HG02642 (cell line): ENCODE measurements around the gene SLC25A29.
"Not testable (repeated sequence)": the region's sequence is repeated elsewhere in the genome, so short reads cannot be mapped to it uniquely, and the experiment has no call there.

Experiments used
- ATAC-seq: cut with Tn5 transposase; IDR thresholded peaks from one replicate; pipeline ENCODE4 v1.9.1; 2021; ENCODE audit warnings: mild to moderate bottlenecking; ENCODE audit not compliant: unreplicated experiment, poor library complexity

SLC25A29 gene

DNA sequence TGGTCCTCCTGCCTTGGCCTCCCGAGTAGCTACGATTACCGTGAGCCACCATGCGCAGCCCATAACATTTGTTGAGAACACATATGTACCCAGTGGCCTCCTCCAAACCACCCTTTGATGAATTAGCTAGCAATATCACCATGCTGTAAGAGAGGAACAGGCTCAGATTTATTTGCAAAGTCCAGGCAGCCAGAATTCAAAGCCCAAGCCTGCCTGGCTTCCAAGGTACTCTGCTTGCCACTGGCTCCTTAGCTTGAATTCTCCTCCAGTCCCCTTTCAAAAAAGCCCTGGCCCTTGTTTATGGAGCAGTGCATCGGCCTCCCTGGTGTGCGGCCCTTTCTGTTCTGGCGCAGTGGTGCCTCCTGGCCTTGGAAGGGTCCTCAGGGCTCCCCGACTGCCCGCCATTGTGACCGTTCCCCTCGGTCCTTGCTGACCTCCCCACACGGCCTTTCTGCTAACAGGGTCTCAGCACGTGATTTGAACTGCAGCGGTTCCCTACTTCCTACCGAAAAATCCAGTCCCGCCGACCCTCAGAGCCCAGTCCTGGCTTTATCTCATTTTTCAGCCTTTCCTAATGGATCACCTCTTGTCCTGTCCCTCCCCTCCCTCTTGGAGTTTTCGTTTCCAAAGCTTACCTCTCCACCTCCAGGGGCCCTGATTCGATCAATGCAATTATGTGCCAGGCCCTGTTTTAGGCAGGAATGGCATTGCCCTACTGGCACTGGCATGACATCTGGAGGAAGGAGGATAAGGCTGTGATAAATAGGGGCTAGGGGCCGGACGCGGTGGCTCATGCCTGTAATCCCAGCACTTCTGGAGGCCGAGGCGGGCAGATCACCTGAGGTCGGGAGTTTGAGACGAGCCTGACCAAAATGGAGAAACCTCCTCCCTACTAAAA lies 22.0 kb downstream of the SLC25A29 start:
- ATAC-seq: no peak

- not testable (repeated sequence) for ATAC-seq
Measured at GRCh38 chr14:100283436-100283835, 22.8 kb downstream of the SLC25A29 start.

DNA sequence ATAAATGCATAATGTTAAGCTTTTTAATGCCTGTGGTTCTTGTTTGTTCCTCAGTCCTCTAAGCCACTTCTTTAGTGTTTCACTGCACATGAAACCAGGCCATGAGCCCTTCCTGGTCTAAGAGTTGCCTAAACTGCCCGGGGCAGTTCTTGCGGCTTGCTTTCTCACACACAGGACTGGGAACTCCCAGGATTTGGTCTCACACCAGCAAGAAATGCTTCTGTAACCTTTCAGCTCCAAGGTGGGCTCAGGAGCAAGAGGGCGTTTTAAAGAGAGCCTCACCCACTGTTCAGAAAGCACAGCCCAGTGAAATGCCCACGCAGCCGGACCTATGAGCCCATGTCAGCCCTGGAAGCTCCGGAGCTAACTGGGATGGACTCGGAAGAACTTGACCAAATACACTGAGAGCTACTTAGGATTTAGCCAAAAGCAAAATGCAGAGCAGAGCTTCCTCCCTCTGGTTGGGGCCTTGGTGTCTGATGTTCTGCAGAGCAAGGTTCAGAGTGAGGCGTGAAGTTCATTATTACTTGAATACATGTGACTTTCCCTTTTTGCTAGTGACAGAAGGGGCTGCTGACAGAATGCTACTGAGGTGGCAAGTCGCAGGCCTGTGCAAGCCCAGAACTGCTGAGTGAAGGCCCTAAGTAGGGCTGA lies 23.4 kb downstream of the SLC25A29 start:
- no peak for ATAC-seq

DNA sequence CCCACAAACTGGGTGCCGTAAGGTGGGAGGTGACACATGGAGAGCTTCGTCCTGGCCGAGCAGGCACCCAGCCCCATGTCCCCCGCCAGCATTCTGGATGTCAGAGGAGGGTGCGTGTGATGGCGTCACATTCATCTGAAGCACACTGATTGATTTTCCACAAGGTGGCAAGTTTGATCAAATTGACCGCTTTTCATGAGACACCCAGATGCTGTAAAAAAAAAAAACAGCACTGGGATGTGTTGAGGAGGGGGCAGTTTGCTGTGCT lies 24.2 kb downstream of the SLC25A29 start:
- no peak for ATAC-seq

DNA sequence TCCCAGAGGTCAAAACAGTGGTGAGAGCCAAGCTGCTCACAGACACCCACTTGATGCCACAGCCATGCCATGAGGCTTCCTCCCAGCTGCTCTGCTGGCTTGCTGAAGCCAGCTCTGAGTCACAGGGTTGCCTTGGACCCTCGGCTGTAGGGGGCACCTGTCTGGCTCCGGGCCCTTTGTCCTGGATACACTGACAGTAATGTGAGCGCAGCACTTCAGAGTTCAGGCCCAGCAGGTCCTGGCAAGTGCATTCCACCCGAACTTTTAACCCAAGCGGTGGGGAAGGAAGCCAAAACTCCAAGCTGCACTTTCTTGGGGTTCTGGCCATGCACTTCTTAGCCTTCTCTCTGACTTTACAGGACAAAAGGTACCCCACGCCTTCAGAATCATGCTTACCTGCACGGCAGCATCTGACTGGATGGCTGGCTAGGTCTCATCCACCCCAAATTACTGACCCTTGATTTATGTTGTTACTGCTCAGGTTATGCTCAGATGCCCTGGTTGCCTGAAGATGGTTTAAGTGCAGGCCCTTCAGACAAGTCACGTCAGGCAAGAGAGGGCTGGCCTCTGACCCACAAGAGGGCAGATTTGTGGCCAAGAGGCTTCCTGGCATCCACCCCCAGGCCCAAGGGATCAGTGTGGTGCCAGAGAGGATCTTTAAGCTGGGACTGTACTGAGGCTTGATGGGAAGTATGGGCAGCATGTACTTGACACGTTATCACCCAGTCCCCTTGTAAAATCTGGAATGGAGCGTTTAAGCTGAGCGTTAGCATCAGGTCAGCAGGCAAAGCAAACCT lies 24.8 kb downstream of the SLC25A29 start:
- no peak for ATAC-seq

DNA sequence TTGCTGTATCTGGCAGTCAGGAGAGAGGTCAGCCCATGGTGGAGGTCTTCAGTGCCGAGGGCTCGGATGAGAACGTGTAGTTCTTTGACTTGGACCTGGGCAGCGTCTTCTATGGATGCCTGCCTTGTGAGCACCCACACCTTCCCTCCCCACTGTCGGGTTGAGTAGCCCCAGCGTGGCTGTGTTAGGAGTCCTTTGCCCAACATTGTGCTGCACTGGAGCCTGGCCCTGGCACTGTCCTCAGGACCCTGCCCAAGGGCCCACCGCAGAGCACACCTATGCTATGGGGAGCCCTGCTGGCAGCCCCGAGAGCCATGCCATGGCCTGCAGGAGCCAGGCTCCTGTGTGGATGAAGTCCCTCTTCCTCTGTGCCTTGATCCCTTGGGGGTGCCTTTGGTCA lies 26.7 kb downstream of the SLC25A29 start:
- no peak for ATAC-seq

DNA sequence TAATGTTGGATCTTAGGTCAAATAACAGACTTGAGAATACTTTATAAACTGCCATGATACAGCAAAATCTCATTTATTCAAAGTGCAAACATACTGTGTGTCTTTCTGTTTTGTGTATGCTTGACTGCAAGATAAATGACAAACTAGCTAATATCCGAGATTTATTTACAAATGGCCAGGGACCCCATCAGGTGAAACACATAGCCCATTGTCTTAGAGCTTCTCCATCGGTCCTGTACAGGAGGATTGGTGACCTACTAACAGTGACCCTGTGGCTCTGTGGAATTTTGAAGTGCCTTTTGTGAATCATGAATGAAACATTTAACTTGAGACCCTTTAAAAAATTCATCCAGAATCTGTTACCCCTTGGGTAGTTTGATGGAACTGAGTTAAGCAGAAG lies 27.1 kb downstream of the SLC25A29 start:
- ATAC-seq: no peak

- ATAC-seq: peak; percentile 48
Measured at GRCh38 chr14:100278702-100279101, 27.5 kb downstream of the SLC25A29 start.

- ATAC-seq: no peak
Measured at GRCh38 chr14:100275214-100275613, 31.0 kb downstream of the SLC25A29 start.

DNA sequence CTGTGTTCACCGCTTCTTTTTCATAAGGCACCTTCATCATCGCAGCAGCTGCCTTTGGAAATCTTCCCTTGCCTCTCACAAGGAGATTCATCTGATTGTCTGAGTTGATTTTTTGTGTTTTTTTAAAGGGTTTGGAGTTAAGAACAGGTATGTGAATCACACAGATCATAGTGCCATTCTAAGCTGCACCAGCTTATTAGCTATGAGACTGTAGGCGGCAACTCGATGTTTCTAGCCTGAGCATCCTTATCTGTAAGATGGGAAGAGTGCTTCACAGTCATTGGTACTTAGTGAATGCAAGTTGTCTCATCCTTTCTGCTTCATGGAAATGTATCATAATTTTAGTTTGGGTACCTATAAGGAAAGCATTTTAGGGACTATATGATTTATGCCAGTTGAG lies 32.0 kb downstream of the SLC25A29 start:
- ATAC-seq: no peak

GRCh38 chr14:100271247-100271939 lies 34.9 kb downstream of the SLC25A29 start:
- ATAC-seq: no peak

DNA sequence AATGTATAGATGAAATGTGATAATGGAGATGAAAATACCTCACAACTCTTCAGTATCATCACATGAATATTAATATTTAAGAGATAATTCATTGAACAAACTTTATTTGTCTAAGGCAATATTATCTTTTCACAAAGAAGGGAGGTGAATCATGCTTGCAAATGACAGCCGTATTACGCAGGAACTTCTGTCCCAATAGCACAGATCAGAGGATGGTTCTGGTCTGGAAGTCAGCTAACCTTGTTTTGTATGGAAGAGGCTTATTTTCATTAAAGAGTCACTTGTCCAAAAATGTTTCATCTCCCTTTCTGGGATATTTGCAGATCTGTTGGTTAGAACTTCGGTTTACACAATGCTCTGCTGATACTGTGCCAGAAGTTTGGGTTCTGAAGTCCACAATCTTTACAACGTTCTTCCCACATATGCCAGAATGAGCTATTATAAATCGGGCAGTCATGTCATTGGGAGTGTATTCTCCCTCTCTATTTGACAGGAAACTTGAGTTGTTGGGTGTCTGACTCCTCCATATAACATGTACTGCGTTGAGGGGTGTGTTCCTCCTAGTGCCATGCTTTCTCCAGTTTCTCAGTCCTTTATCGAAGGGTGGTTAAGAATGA lies 37.5 kb downstream of the SLC25A29 start:
- no peak for ATAC-seq

GRCh38 chr14:100267990-100268389 lies 38.3 kb downstream of the SLC25A29 start:
- no peak for ATAC-seq

DNA sequence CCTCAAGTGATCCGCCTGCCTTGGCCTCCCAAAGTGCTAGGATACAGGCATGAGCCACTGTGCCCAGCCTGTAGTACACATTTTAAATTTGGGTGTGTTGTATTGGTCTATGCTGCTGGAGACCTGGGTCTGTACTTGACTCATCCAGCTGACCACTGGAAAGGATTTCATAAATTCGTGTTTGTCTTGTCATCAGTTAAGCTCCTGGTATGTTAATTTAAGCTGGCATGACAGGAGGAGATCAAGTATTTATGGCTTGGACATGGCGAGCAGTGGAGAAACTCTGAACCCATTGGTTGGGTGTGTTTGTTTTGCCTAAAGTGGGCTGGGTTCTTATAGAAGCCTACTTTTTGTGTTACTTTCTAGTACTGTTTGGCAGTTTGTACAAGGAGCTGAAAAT lies 43.1 kb downstream of the SLC25A29 start:
- no peak for ATAC-seq

GRCh38 chr14:100262545-100262944 lies 43.7 kb downstream of the SLC25A29 start:
- no peak for ATAC-seq

DNA sequence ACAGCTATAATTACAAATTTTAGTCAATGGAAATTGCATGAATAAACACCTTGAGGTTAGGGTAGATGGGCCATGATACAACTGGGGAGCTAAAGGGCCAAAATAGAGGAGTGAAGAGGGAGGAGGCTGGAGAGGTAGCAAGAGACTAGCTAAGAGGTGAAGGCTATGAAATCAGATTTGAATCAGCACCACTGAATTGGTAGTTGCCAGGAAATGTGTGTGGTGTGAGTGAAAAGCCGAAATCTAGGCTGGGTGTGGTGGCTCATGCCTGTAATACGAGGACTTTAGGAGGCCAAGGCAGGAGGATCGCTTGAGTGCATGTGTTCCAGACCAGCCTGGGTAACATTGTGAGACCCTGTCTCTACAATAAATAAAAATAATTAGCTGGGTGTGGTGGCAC lies 44.6 kb downstream of the SLC25A29 start:
- ATAC-seq: no peak

DNA sequence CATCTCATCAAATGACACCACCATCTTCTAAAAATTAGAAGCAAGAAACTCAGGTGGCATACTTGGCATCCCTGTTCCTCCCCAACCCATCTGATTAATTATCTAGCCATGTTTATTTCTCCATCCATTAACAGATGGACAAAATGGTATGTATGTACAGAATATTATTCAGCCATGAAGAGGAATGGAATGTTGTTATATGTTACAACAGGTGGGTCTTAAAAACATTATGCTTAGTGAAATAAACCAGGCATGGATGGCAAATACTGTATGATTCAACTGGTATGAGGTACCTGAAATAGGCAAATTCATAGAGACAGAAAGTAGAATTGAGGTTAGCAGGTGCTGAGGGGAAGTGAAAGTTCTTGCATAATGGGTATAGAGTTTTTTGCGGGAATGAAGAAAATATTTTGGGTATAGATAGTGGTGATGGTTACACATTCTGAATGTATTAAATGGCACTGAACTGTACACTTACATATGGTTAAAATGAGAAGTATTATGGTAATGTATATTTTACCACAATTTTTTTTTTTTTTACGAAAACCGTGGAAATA lies 49.8 kb downstream of the SLC25A29 start:
- peak; percentile 62 for ATAC-seq

- no peak for ATAC-seq
Measured at GRCh38 chr14:100252684-100253083, 53.6 kb downstream of the SLC25A29 start.

DNA sequence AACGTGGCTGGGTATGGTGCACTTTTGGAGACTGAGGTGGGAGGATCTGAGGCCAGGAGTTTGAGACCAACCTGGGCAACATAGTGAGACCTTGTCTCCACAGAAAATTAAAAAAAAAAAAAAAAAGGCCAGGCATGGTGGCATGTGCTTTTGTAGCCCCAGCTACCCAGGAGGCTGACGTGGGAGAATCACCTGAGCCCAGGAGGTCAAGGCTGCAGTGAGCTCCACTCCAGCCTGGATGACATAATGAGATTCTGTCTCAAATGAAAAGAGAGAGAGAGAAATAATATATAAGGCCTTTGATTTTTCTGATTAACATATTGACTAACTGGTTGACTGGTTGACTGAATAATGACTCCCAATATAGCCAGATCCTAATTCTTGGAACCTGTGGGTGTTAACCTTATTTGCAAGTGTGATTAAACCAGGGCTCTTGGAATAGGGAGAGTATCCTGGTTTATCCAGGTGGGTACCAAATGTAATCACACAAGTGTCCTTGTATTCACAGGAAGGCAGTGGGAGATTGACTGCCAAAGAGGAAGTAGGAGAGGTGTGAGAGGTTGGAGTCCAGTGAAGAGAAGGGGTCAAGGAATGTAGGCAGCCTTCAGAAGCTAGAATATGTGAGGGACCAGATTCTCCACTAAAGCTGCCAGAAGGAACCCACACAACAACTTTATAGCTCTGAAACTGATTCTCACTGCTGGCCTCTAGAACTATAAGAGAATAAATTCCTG lies 55.3 kb downstream of the SLC25A29 start:
- no peak for ATAC-seq
